ENCODE measurements around the gene GALNT18. TPM values are rescaled to one million over a fixed set of nuclear protein-coding genes. Genes with fewer than 3 reads are reported as not detected.

Gene GALNT18
- total RNA-seq, 1 donor from 2014 or later, result 76.9 TPM

GRCh38 chr11:11243590-11244469 lies 378.0 kb downstream of the GALNT18 start:
- peak; percentile 51 for DNase-seq
- no peak overlapping the region for H3K4me3 Mint-ChIP-seq (ENCODE audit: unreplicated experiment)

GRCh38 chr11:11243209-11243589 lies 378.6 kb downstream of the GALNT18 start:
- Mint-ChIP-seq H3K4me3 (ENCODE audit: unreplicated experiment) (no peak overlapping the region), H3K9me3 (ENCODE audit: unreplicated experiment) (peaks cover 16% of the 10 kb centered on the region)

More at GRCh38 chr11:11243590-11244469, 378.0 kb downstream of the GALNT18 start:
- Mint-ChIP-seq H3K36me3 (ENCODE audit: unreplicated experiment) (peaks cover 7% of the 10 kb centered on the region), H3K27me3 (ENCODE audit: unreplicated experiment) (peaks cover 12% of the 10 kb centered on the region), H3K27ac (ENCODE audit: unreplicated experiment) (peak overlapping the region; percentile 14), H3K9me3 (ENCODE audit: unreplicated experiment) (peaks cover 16% of the 10 kb centered on the region), H3K4me1 (ENCODE audit: low read depth, unreplicated experiment) (peaks cover 7% of the 10 kb centered on the region)
- TF ChIP-seq CTCF (IDR thresholded peaks at IDR 0.05; ENCODE audit: partially characterized antibody, unreplicated experiment), result no peak

GRCh38 chr11:11241284-11241683 lies 380.5 kb downstream of the GALNT18 start:
- Mint-ChIP-seq H3K4me1 (ENCODE audit: low read depth, unreplicated experiment) (peaks cover 9% of the 10 kb centered on the region), H3K9me3 (ENCODE audit: unreplicated experiment) (peaks cover 6% of the 10 kb centered on the region), H3K27me3 (ENCODE audit: unreplicated experiment) (peaks cover 3% of the 10 kb centered on the region), H3K36me3 (ENCODE audit: unreplicated experiment) (no peaks in the 10 kb centered on the region), H3K27ac (ENCODE audit: unreplicated experiment) (no peak overlapping the region), H3K4me3 (ENCODE audit: unreplicated experiment) (no peak overlapping the region)
- no peak for DNase-seq
- TF ChIP-seq CTCF (IDR thresholded peaks at IDR 0.05; ENCODE audit: partially characterized antibody, unreplicated experiment), result no peak

More at GRCh38 chr11:11243209-11243589, 378.6 kb downstream of the GALNT18 start:
- Mint-ChIP-seq H3K36me3 (ENCODE audit: unreplicated experiment) (peaks cover 7% of the 10 kb centered on the region), H3K27me3 (ENCODE audit: unreplicated experiment) (peaks cover 12% of the 10 kb centered on the region), H3K27ac (ENCODE audit: unreplicated experiment) (peak overlapping the region; percentile 14), H3K4me1 (ENCODE audit: low read depth, unreplicated experiment) (peaks cover 7% of the 10 kb centered on the region)
- TF ChIP-seq CTCF (IDR thresholded peaks at IDR 0.05; ENCODE audit: partially characterized antibody, unreplicated experiment), result no peak
- DNase-seq, result no peak

GRCh38 chr11:11239959-11240358 lies 381.8 kb downstream of the GALNT18 start:
- no peak for TF ChIP-seq CTCF (IDR thresholded peaks at IDR 0.05; ENCODE audit: partially characterized antibody, unreplicated experiment)
- no peaks in the 10 kb centered on the region for H3K36me3 Mint-ChIP-seq (ENCODE audit: unreplicated experiment)
- no peaks in the 10 kb centered on the region for H3K9me3 Mint-ChIP-seq (ENCODE audit: unreplicated experiment)
- no peak overlapping the region for H3K27ac Mint-ChIP-seq (ENCODE audit: unreplicated experiment)
- H3K27me3 Mint-ChIP-seq (ENCODE audit: unreplicated experiment), result peaks cover 2% of the 10 kb centered on the region
- no peak overlapping the region for H3K4me3 Mint-ChIP-seq (ENCODE audit: unreplicated experiment)
- H3K4me1 Mint-ChIP-seq (ENCODE audit: low read depth, unreplicated experiment), result peaks cover 13% of the 10 kb centered on the region
- DNase-seq, result no peak
